AG04450 (cell line): ENCODE data around the gene MOK. TPM values are rescaled to one million over a fixed set of nuclear protein-coding genes. Genes with fewer than 3 reads are reported as not detected.

Experiments used
- CTCF ChIA-PET: fragments of 300-600, 350-600 bp; formaldehyde crosslinking; extraction: SDS; loops from one replicate; lab custom pipeline; 2022; ENCODE audit warnings: antibody characterized with exemption, inconsistent platforms; lab: Charles Lee
- POLR2A ChIA-PET: fragments of 350-600 bp; formaldehyde crosslinking; extraction: SDS; loops from one replicate; lab custom pipeline; 2021; ENCODE audit warnings: antibody characterized with exemption, inconsistent platforms; lab: Yijun Ruan, JAX
- DNase-seq: peaks from one replicate; pipeline ENCODE4 v3.0.0-alpha.2; 2011; ENCODE audit warnings: low read depth, low spot score
- H3K27ac ChIP-seq: one replicate; pipeline ENCODE4 v1.5.1; 2012; ENCODE audit warnings: low read depth, low read length, control low read depth
- H3K27me3 ChIP-seq: one replicate; pipeline ENCODE4 v1.6.0; 2012; ENCODE audit warnings: low read length; ENCODE audit not compliant: control insufficient read depth, insufficient read depth
- H3K4me3 ChIP-seq: 2 replicates; pipeline ENCODE4 v1.5.1; 2011; ENCODE audit warnings: mild to moderate bottlenecking, low read depth, low read length, control low read depth
- H3K9me3 ChIP-seq: 2 replicates; pipeline ENCODE4 v1.5.1; 2012; ENCODE audit warnings: low read length; ENCODE audit not compliant: control insufficient read depth, insufficient read depth
- polyA plus RNA-seq: library from polyadenylated mRNA; depleted of rRNA; stranded (reverse); fragments of >200 nt; gene quantifications from 2 replicates; pipeline ENCODE4 v1.2.3, GENCODE V29; 2011
- TF ChIP-seq, protein P1 (sequence below): IDR thresholded peaks from 2 replicates; pipeline ENCODE4 v1.5.1; 2011; ENCODE audit warnings: low read depth, low read length, control low read depth, inconsistent platforms

The MOK gene
- polyA plus RNA-seq, 1 experiment, result 12.6 TPM

DNA sequence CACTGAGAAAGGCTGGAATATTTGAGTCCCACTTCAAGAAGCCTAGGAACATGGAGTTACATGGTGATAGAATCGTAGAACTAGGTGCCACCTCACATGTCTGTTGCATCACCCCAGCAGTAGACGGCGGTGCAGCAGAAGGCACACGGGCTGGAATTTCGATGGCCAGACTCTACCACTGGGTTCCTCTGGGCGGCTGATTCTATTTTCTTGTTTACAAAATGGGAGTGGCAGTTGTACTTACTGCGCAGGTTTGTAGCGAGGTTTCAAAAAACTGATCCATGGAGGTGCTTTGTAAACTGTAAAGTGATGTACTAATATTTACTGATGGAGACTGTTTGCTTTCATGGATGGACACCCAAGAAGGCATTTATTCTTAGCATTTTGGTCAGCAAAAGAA is 119.6 kb downstream of the MOK start:
- ChIA-PET CTCF (no interaction called here), POLR2A (interaction anchor here (0.6 kb wide), 1 partner anchor 77 kb away, joined by 3 read pairs; no protein-coding TSS in a partner anchor)
- Histone ChIP-seq H3K4me3 (no peak overlapping the region), H3K9me3 (no peaks in the 10 kb centered on the region), H3K27me3 (no peaks in the 10 kb centered on the region), H3K27ac (no peak overlapping the region)
- no peak for DNase-seq
- TF ChIP-seq, protein P1, sequence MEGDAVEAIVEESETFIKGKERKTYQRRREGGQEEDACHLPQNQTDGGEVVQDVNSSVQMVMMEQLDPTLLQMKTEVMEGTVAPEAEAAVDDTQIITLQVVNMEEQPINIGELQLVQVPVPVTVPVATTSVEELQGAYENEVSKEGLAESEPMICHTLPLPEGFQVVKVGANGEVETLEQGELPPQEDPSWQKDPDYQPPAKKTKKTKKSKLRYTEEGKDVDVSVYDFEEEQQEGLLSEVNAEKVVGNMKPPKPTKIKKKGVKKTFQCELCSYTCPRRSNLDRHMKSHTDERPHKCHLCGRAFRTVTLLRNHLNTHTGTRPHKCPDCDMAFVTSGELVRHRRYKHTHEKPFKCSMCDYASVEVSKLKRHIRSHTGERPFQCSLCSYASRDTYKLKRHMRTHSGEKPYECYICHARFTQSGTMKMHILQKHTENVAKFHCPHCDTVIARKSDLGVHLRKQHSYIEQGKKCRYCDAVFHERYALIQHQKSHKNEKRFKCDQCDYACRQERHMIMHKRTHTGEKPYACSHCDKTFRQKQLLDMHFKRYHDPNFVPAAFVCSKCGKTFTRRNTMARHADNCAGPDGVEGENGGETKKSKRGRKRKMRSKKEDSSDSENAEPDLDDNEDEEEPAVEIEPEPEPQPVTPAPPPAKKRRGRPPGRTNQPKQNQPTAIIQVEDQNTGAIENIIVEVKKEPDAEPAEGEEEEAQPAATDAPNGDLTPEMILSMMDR, result no peak

DNA sequence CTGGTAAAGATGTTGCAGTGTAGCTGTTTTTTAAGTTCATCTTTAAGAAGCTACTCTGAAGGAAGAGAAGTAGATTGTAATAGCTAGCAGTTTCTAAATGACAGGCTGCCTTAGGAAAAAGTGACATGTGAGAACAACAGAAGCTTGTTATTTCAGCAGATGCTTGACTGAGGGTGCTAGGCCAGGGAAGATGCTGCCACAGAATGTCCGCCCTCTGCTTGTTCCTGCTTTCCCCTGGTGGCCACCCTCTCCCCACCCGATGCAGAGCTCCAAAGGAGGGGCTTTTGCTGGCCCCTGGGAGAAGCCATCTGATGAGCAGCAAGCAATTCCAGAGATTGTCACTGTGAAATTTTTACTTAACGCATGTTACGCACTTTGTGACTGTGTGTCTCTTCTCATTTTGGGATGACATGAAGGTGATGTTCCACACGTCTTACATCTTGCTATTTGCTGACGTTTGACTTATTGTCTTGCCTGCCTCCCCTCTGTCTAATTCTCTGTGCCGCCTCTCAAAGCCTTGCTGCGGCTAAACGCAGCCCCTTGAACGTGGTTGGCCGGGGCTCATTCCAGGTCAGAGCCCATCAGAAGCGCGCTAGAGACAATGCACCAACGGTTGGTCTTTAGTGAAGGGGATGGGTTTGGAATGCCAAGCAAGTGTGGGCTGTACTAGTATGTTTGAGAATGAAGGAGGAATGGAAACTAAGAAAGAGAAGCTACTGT is 120.5 kb downstream of the MOK start:
- ChIA-PET POLR2A (interaction anchor here (0.6 kb wide), 1 partner anchor 77 kb away, joined by 3 read pairs; no protein-coding TSS in a partner anchor), CTCF (interaction anchor here (0.5 kb wide), 1 partner anchor 14 kb away, joined by 3 read pairs; no protein-coding TSS in a partner anchor)
- Histone ChIP-seq H3K27ac (no peak overlapping the region), H3K4me3 (no peak overlapping the region), H3K27me3 (no peaks in the 10 kb centered on the region), H3K9me3 (no peaks in the 10 kb centered on the region)
- no peak for DNase-seq
- TF ChIP-seq, protein P1, result no peak

DNA sequence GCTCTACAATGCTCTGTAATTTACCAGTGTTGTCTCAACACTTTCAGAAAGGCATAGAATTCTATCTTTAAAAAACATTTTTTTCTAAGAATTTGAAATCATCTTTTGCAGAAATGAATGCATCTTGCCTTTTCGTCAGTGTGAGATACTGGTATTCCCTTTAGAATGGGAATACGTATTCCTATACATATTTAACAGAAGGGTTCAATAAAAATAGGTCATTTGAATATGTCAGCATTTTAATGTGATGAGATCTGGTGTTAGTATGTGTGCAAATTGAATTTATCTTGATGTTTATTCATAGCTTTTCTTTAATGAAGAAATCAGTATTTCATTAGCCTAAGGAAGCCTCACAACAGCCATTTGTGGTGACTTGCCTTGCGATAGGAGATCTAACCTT is 121.1 kb downstream of the MOK start:
- CTCF ChIA-PET, result interaction anchor here (0.9 kb wide), 1 partner anchor 223 kb away, joined by 3 read pairs; no protein-coding TSS in a partner anchor
- POLR2A ChIA-PET, result no interaction called here
- DNase-seq, result no peak
- no peak overlapping the region for H3K4me3 ChIP-seq
- no peaks in the 10 kb centered on the region for H3K9me3 ChIP-seq
- TF ChIP-seq, protein P1, result no peak
- no peak overlapping the region for H3K27ac ChIP-seq
- no peaks in the 10 kb centered on the region for H3K27me3 ChIP-seq

DNA sequence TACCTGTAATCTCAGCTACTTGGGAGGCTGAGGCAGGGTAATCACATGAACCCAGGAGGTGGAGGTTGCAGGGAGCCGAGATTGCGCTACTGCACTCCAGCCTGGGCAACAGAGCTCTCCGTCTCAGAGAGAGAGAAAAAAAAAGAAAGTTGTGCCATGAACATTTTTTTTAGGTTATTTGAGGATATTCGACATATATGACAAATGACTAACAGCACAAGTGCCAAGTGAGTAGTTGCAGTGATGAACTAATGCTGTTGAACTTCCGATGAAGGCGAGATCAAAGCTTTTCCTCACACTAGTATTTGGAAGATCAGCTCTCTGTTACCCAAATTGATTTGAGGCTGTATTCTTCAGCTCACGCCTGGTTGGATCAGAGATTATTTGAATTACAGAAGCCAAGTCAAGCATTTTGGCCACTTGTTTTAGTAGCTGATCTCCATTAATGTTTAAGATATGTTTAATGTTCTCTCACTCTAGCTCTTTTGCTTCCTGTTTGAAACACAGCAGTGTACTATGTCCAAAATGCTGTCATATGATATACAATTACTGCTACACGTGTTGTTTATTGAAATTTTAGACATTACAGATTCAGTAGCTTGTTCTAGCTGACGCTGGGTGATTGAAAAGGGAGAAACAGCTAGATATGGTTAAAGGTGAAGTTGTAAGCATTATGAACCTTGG is 121.9 kb downstream of the MOK start:
- Histone ChIP-seq H3K27ac (no peak overlapping the region), H3K9me3 (no peaks in the 10 kb centered on the region), H3K27me3 (no peaks in the 10 kb centered on the region), H3K4me3 (no peak overlapping the region)
- CTCF ChIA-PET, result interaction anchor here (0.9 kb wide), 1 partner anchor 222 kb away, joined by 3 read pairs; no protein-coding TSS in a partner anchor
- POLR2A ChIA-PET, result interaction anchor here (0.8 kb wide), 1 partner anchor 134 kb away, joined by 4 read pairs; no protein-coding TSS in a partner anchor
- TF ChIP-seq, protein P1, result no peak
- DNase-seq, result no peak

DNA sequence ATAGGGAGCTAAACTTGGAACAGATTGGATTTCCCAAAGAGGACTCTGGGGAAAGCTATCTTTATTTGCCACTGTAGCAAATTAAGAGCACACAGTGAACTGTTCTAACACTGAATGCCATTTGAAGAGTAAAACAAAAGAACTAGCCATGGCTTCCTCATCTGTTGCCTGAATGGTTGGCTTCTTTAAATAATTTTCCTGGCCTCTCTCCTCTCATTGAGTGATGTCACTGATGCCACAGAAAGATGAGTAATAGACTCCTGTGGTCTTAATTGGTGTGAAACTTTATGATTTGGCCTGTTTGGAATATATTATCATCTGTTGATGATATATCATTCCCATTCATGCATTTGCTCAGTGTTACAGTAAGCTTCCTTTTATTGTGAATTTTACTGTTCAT is 122.8 kb downstream of the MOK start:
- Histone ChIP-seq H3K27ac (no peak overlapping the region), H3K9me3 (no peaks in the 10 kb centered on the region), H3K4me3 (no peak overlapping the region), H3K27me3 (no peaks in the 10 kb centered on the region)
- POLR2A ChIA-PET, result no interaction called here
- CTCF ChIA-PET, result no interaction called here
- DNase-seq, result no peak
- TF ChIP-seq, protein P1, result no peak
